Measurements from ENCODE around the gene ZEB2. TPM values are rescaled to one million over a fixed set of nuclear protein-coding genes. Genes with fewer than 3 reads are reported as not detected.

Gene ZEB2
- total RNA-seq, 1 experiment from 2014 or later, result 1.1 TPM

- Histone ChIP-seq H3K9me3 (ENCODE audit: control insufficient read depth, insufficient read depth, low read depth, low read length) (no peaks in the 10 kb centered on the region), H3K27ac (ENCODE audit: low read length) (no peak overlapping the region), H3K4me1 (ENCODE audit: control insufficient read depth, insufficient read depth, low read length) (no peaks in the 10 kb centered on the region), H3K4me3 (ENCODE audit: low read depth in 2 of 2, low read length in 2 of 2) (no peak overlapping the region), H3K27me3 (ENCODE audit: control insufficient read depth, insufficient read depth, low read length) (no peaks in the 10 kb centered on the region; the same call in 1 of the 2 replicates), H3K36me3 (ENCODE audit: control insufficient read depth, insufficient read depth, low read length) (no peaks in the 10 kb centered on the region)
- no peak for TF ChIP-seq CTCF (IDR thresholded peaks at IDR 0.05)
- no peak for TF ChIP-seq POLR2AphosphoS5 (IDR thresholded peaks at IDR 0.05; ENCODE audit: low read depth, low read length)
- no peak for TF ChIP-seq SIN3A (IDR thresholded peaks at IDR 0.05; ENCODE audit: borderline replicate concordance, insufficient read depth, low read depth, low read length)
- no peak for TF ChIP-seq REST (IDR thresholded peaks at IDR 0.05; ENCODE audit: insufficient read depth in 1 of 2, low read depth in 2 of 2, low read length in 1 of 2)
- TF ChIP-seq TCF7L2 (IDR thresholded peaks at IDR 0.05; ENCODE audit: low read depth, low read length), result no peak
- ATAC-seq (no peak), DNase-seq (ENCODE audit: low read depth, low spot score) (no peak)
- no TSS peak for BruUV-seq (replicated peaks)
- ChIA-PET CTCF (no interaction called here), POLR2A (no interaction called here)
- in situ Hi-C loops (cut with HindIII; ENCODE audit: low pct_unique_long_range_greater_than_20kb, low sequenced_read_pairs) (no loop called here), intact Hi-C loops (cut with micrococcal nuclease; ENCODE audit: unreplicated experiment) (no loop called here)
Measured at GRCh38 chr2:144559681-144560080, 39.8 kb upstream of the ZEB2 start.

GRCh38 chr2:144559242-144559641 is 39.3 kb upstream of the ZEB2 start:
- POLR2A ChIA-PET, result no interaction called here
- no peak overlapping the region for H3K27ac ChIP-seq (ENCODE audit: low read length)
- H3K4me1 ChIP-seq (ENCODE audit: control insufficient read depth, insufficient read depth, low read length), result no peaks in the 10 kb centered on the region
- DNase-seq (ENCODE audit: low read depth, low spot score), result no peak
- in situ Hi-C loops (cut with HindIII; ENCODE audit: low pct_unique_long_range_greater_than_20kb, low sequenced_read_pairs), result no loop called here
- CTCF ChIA-PET, result no interaction called here
- ATAC-seq, result no peak
- intact Hi-C loops (cut with micrococcal nuclease; ENCODE audit: unreplicated experiment), result no loop called here
- BruUV-seq (replicated peaks), result no TSS peak
- TF ChIP-seq CTCF (IDR thresholded peaks at IDR 0.05) (no peak), SIN3A (IDR thresholded peaks at IDR 0.05; ENCODE audit: borderline replicate concordance, insufficient read depth, low read depth, low read length) (no peak), REST (IDR thresholded peaks at IDR 0.05; ENCODE audit: insufficient read depth in 1 of 2, low read depth in 2 of 2, low read length in 1 of 2) (no peak), POLR2AphosphoS5 (IDR thresholded peaks at IDR 0.05; ENCODE audit: low read depth, low read length) (no peak), TCF7L2 (IDR thresholded peaks at IDR 0.05; ENCODE audit: low read depth, low read length) (no peak)
- H3K27me3 ChIP-seq (ENCODE audit: control insufficient read depth, insufficient read depth, low read length), result no peaks in the 10 kb centered on the region; the same call in 1 of the 2 replicates
- no peaks in the 10 kb centered on the region for H3K9me3 ChIP-seq (ENCODE audit: control insufficient read depth, insufficient read depth, low read depth, low read length)
- H3K4me3 ChIP-seq (ENCODE audit: low read depth in 2 of 2, low read length in 2 of 2), result no peak overlapping the region
- no peaks in the 10 kb centered on the region for H3K36me3 ChIP-seq (ENCODE audit: control insufficient read depth, insufficient read depth, low read length)

All from Panc1 (cell line).